D341Med (cell line): Measurements from ENCODE around the gene FBLN1.
"Not testable (repeated sequence)": the region's sequence is repeated elsewhere in the genome, so short reads cannot be mapped to it uniquely, and the experiment has no call there.

Experiments used
- DNase-seq: peaks from one replicate; pipeline ENCODE4 v3.0.0; 2012; ENCODE audit warnings: low spot score

Gene FBLN1

DNA sequence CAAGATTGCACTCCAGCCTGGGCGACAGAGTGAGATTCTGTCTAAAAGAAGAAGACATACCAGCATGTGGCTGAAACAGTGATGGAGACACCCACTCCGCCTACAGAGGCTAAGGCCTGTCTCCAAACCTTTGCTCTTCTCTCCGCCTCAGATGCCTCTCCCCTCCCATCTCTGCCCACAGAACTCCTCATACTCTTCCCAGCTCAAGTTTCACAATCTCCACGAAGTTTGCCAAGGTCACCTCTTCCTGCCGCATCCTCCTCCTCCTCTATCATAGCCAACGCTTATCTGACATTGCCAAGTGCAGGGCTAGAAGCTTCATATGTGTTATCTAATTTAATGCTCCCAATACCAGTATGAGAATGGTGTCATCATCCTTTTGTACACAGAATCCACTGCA lies 25.9 kb upstream of the FBLN1 start:
- no peak for DNase-seq

DNA sequence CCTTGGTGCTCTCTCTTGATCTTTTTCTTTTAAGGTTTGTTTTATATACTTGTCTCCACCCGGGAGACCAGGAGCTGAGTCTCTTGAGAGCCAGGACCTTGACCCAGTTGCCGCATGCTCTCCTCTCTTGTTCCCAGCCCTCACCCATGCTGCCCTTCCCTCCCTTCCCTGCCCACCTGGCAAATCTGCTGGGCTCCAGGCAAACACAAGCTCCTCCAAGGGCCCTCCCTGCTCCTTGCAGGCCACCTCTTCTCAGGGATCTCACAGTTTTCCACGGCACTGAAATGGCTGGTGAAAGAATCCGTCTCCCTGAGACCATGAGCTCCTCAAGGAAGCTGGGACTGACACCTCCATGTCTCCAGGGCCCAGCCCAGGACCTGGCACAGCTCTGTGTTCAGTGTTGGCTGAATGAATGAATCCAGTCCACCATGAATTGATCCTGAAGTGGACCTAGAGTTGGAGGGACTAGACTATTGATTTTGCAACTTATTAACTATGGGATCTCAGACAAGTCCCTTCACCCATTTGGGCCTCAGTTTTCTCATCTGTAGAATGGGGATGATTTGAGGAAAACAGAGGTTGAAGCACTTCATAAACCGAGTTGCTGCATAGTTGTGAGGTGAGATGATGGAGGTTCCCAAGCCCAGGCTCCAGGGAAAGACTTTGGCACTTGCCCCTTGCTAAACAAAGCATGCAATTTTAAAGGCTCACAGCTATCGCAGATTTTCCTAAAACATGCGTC lies 25.1 kb upstream of the FBLN1 start:
- no peak for DNase-seq

DNA sequence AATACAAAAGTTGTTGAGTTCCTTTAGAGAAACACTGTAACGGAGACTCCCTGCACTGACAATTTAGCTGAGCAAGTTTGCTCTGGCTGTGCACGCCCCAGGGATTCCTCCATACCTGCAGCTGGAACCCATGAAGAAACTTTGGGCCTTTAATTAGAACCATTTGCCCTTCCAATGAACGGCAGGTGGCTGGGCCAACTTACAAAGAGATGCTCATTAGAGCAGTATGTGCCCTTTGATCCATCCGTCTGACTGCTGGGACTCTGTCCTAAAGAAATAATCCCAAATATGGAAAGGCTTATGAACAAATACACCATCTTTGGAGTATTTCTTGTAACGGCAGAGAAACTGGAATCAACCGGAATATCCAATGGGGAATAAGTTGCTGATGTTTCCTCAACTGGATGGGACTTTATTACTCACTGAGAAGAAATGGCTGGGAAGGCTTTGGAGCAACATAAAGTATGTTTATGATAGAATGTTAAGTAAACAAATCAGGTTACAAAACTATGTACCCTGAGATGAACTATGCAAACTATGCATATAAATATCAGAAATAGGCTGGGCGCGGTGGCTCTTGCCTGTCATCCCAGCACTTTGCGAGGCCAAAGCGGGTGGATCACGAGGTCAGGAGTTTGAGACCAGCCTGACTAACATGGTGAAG lies 24.4 kb upstream of the FBLN1 start:
- DNase-seq: no peak

DNA sequence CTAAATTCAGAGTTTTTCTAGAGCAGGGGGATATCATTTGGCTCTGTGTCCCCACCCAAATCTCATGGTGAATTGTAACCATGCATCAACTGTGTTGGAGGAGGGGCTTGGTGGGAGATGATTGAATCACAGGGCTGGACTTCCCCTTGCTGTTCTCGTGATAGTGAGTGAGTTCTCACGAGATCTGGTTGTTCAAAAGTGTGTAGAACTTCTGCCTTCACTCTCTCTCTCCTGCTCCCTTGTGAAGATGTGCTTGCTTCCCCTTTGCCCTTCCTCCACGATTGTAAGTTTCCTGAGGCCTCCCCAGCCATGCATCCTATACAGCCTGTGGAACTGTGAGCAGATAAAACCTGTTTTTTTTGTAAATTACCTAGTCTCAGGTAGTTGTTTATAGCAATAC lies 22.0 kb upstream of the FBLN1 start:
- no peak for DNase-seq

DNA sequence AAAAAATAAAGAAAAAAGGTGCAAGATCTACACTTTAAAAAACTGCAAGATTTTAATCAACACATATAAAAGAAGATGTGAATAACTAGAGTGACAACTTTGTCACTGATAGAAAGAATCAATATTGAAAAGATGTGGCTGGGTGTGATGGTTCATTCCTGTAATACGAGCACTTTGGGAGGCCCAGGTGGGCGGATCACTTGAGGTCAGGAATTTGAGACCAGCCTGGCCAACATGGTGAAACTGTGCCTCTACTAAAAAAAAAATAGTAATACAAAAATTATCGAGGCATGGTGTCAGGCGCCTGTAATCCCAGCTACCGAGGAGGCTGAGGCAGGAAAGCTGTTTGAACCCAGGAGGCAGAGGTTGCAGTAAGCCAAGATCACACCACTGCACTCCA lies 21.0 kb upstream of the FBLN1 start:
- no peak for DNase-seq

DNA sequence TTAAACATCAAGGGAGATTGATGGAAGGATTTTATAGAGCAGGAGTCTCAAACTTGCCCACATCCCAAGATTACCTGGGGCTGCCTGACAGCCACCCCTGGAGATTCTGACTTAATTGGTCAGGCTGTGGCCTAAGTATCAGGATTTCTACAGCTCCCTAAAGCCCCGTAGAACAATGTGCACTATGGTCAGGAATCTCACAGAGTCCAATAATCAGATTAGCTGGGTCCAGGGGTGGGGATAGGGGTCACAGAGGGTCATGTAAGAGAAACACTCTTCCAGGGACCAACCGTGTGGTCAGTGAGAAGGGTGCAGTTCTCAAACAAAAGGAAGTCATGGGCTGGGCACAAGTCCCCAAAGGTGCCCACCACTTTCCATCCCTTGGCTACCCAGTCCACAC lies 20.5 kb upstream of the FBLN1 start:
- DNase-seq: peak; percentile 9

DNA sequence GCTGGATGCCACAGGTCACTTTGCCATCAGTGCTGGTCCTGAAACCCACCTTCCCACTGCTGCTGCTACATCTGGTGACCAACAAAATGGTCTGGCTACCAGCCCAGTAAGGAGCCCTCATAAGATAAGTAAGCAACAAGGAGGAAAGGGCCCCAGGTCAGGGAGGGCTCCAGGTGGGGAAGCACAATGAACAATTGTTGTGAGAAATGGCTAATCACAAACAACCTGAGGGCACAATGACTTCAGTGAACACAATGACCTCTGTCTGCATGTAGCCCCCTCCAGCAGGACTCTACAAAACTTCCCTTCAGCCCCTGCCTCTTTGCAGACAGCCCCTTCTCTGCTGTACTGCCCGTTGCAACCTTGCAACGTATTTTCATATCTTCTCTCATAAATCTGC lies 19.4 kb upstream of the FBLN1 start:
- no peak for DNase-seq

DNA sequence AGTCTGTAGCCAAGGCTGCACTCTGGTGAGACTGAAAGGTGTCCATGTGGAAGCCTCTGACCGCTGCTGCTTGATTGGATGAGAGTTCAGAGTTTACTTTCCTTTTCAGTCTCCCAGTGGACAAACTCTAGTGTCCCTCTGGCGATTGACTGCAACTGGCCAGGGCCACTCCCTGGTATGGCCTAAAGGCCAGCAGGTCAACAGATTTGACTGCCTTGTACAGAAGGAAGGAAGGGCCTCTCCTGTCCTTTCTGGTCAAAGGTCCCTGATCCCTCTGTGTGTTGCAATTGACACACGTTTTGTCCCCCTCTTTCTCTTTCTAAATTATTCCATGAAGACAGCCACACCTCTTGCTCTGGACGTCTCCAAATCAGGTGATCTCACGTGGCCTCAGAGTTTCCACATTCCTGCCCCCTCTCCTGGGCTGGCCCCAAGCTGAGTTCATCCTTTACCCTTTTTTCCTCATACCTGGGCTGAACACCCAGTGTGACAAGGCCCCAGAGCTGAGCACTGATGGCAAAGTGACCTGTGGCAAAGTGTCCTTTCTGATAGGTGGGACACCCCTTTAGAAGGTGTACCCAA lies 18.7 kb upstream of the FBLN1 start:
- DNase-seq: no peak

DNA sequence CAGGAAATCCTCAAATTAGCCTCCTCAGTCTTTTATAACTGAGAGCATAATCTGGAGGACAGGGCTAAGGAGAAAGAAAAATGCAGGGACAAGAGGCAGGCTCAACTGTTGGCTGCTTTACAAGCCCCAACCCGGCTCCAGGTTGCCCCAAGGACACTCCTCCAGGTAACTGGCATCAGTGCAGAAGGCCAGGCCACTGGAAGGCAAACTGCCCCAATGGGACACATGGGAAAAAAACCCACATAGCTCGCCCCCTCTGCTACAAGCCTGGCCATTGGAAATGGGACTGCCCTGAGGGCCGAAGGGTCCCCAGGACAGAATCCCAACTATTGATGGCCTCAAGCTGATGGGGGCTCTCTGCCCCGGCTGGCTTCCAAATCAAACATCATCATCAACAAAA lies 17.9 kb upstream of the FBLN1 start:
- DNase-seq: no peak

DNA sequence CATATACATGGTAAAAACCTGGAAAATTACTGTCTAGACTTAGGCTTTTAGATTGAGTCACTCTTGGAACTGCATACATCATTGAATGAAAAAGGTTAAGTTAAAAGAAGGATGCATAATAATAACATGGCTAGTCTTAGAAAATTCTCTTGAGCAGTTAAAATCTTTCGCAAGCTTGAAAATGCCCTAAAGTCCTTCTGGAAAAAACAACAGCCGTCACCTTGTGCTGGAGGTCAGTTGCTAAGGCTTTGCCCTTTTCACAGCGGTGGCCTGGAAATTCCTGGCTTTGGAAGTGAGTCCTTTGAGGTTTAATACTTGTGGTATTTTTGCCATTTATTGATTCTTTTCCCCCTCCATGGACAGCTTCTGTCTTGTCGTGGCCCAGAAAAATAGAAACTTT lies 17.4 kb upstream of the FBLN1 start:
- DNase-seq: no peak

DNA sequence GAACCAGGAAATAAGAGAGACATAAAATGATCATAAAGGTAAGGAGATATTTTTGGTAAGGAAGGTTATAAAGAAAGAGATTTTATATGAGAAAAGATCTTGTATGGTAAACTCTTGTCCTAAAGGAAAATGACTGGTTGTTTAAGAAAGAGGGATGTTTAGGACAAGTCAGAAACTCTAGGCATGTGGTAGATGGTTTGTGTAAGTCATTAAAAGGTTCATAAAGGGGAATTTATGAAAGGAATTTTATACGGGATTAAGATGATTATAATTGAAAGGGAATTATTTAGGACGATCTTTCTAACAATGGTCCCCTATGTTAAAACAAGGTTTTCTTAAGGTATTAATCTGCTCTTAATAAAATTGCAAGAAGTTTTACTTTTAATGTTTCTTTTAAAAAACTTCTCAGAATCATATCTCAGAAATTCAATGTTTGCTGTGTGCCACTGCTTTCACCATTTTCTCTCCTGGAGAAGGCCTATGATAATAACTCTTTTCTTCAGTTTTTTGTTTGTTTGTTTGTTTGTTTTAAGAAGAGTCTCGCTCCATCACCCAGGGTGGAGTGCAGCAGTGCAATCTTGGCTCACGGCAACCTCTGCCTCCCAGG lies 13.8 kb upstream of the FBLN1 start:
- no peak for DNase-seq

DNA sequence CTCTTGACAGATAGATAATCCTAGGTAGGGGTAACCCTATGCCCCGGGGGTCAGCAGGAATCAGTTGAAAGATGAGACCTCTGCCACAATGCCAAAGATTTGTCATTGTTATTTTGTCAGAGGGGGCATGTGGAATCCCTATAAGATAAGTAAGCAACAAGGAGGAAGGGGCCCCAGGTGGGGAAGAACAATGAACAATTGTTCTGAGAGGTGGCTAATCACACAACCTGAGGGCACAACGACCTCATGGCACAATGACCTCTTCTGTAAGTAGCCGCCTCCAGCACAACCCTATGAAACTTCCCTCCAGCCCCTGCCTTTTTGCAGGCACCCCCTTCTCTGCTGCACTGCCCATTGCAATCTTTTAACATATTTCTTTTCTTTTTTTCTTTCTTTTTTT lies 11.8 kb upstream of the FBLN1 start:
- DNase-seq: no peak

DNA sequence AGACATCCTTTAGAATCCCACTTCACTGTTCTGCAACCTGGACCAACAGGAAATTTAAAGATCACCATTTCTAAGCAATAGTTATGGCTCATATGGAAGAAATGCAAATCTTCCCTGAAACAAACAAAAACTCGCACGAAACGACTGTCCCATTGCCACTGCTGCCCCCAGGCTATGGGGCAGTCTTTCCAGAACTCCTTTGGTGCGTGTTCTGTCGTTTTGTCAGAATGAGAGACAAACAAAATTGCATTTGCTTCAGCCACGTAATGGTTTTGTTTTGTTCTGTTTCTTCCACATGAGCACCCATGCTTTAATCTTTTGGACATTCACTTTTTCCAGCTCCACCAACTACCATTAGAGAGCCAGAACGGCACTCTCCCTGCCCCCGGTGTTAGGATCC lies 10.8 kb upstream of the FBLN1 start:
- DNase-seq: no peak

DNA sequence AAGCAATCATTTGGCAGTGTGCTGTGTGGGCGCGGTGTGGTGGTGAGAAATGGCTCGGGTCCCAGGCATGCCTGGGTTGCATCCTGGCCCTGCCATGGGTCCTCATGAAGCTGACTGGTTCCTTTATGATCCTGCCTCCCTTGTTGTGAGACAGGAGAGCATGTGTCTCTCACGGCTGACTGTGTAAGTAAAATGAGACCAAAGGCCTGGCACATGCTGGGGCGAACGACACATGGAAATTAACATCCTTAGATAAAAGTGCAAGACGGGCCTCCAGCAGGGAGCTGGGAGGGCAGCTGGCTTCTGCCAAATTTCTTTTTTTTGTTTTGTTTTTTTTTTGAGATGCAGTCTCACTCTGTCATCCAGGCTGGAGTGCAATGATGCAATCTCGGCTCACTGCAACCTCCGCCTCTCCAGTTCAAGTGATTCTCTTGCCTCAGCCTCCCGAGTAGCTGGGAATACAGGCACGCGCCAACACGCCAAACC lies 9.4 kb upstream of the FBLN1 start:
- DNase-seq: peak; percentile 15

DNA sequence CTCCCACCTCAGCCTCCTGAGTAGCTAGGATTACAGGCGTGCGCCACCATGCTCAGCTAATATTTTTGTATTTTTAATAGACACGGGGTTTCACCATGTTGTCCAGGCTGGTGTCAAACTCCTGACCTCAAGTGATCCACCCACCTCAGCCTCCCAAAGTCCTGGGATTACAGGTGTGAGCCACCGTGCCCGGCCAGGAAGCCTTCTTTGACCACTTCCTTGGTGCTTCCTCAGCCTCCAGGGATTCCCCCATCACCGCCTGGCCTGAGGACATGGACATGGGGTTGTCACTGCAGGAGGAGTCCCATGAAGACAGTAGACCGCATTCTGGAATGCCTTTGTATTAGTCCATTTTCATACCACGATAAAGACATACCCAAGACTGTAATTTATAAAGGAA lies 8.4 kb upstream of the FBLN1 start:
- DNase-seq: not testable (repeated sequence)

DNA sequence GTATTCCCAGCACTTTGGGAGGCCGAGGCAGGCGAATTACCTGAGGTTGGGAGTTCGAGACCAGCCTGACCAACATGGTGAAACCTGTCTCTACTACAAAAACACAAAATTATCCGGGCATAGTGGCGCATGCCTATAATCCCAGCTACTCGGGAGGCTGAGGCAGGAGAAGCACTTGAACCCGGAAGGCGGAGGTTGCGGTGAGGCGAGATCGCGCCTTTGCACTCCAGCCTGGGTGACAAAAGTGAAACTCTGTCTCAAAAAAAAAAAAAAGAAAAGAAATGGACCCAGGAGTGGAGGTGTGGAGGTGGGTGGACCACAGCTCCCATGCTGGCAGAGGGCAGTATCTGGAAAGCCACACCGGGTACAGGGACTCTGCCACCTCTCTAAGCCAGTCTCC lies 7.1 kb upstream of the FBLN1 start:
- DNase-seq: not testable (repeated sequence)

DNA sequence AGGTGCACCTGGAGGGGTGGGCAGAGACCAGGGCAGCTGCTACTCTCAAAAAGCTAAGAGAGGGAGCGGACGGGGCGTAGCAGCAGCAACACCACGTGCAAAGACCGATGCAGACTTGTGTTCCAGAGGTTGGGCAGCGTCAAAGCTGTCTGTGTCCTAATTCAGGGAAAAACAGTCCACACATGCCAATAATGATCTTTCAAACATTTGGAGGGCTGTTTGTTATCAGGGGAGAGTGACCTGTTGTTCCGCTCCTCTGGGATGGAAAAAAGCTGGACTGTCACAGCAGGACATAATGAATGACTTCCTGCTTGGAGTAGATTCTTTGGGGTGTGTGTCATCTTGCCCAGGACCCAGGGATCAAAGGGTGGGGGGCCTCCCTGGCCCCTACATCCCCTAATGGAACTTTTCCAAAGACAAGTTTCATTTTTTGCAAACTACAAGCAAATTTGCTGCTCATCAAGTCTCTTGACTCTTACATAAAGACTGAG lies 6.2 kb upstream of the FBLN1 start:
- peak; percentile 20 for DNase-seq

DNA sequence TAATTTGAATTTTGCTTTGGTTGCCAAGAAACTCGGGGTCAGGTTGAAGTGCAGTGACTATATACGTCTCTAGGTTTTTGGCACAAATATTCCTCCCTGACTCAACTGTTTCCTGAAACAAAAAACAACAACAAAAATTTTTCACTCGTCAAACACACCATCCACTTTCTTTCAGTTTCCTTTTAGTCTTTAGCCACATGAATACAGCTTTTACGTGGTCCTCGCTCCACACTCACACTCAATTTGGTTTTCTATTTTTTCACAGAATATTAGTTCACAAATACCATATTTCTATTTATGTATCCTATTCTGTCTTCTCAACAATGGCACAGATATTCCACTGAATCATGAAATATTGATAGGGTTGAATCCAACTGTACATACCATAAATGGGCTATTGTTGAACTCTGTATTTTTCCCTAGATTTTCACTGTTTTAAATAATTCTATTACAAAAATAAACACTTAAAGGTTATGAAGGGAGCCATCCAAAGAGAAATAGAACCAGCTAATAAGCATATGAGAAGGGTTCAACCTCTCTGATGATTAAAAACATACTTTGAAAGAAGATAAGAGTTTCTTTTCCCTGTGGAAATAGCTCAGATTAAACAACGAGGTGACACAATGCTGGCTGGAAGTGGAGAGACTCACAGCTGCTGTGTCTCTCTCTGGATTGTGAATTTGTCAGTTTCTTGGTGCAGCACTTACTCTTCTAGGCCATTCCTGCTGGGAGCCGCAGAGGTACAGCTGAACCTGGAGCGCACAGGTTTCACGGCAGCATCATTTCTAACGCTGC lies 5.1 kb upstream of the FBLN1 start:
- no peak for DNase-seq

DNA sequence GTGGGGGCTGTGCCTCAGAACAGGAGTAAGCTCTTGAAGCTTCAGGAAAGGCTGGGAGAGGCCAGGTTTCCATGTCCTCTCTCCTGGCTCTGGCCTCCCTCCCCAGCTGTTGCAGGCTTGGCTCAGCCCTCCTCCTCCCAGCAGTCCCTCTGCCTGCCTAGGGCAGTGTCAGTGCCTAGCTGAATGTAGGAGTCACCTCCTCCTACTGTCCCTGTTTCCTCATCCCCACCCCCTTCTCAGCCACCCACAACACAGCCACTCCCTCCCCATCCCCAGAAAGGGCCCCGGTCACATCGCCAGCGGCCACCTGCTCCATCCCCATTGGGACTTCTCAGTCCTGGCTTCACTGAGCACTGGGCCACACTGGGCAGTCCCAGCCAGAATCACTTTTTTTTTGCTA lies 2.9 kb upstream of the FBLN1 start:
- DNase-seq: no peak

DNA sequence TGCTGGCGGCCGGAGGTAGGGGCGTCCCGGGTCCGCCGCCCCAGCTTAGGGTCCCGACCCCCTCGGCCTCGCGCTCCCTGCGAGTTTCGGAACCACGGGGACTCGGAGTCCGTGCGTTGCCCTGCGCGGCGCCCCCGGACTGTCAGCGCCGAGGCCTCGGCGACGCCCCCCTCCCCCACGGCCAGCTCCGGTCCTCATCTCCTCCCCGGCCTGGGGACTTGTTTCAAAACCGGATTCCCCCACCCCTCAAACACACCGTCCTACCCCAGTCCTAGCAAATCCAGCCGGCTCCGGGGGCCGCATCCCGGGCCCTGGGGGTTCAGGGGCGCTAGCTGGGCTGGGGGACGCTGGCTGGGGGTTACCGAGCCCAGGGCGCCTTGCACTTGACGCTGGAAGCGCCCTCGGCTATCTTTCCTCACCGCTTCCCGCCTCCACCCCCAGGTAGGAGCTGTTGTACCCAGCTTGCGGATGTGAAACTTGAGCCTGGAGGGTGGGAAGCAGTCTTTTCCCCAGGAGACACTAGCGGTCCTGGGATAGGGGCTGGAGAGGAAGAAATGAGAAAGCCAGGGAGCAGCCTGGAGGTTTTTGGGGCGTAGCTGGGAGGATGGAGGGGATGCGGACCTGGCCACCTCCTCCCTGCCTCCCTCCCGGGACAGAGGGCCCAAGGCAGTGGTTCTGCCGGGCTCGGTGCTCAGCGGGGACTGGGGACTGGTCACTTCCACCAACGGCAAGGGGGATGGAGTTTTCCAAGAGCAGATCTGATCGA lies 550 bp downstream of the FBLN1 start:
- DNase-seq: no peak

DNA sequence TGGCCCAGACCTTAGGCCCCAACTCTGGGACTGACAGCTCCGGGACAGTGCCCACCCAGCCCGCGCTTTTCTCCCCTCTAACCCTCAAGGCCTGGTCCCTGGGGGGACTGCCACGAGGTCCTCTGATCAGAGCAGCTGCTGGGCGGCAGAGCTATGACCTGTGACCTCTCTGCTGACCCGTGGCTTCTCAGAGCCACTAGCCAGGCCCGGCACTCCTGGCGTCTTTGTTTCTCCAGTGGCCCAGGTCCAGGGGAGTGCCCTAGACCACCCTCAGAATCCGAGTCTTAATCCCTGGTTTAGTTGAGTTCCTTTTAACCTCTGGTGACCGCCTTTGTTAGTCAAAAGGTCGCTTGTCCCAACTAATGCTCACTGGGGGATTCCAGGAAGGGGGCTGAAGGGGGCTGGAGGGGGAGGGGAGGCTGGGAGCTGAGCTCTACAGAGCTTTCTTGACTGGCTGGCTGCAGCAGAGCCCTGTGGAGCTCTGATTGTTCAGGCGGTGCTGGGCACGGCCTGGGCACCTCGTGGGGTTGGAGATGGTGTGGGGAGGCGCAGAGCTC lies 1.2 kb downstream of the FBLN1 start:
- no peak for DNase-seq
